Hepatocyte (in vitro differentiated cells): ENCODE data around the gene STIM2. TPM values are rescaled to one million over a fixed set of nuclear protein-coding genes. Genes with fewer than 3 reads are reported as not detected.

Experiments used
- DNase-seq: peaks from one replicate; pipeline ENCODE4 v3.0.0-alpha.2; 2016; ENCODE audit warnings: low spot score
- H2AFZ ChIP-seq: fragments of 200-600 bp; sonication (generic); 2 replicates; pipeline ENCODE4 v1.6.0; 2016; ENCODE audit warnings: antibody characterized with exemption, mild to moderate bottlenecking
- H3K27ac ChIP-seq: fragments of 200-600 bp; sonication (generic); 2 replicates; pipeline ENCODE4 v1.5.1; 2016; ENCODE audit warnings: mild to moderate bottlenecking
- H3K27me3 ChIP-seq: fragments of 200-600 bp; sonication (generic); 2 replicates; pipeline ENCODE4 v1.6.1; 2016
- H3K36me3 ChIP-seq: fragments of 200-600 bp; sonication (generic); replicated peaks from 2 replicates; pipeline ENCODE4 v1.5.1; 2016; ENCODE audit warnings: low read depth; ENCODE audit not compliant: insufficient read depth
- H3K4me1 ChIP-seq: fragments of 200-600 bp; sonication (generic); 2 replicates; pipeline ENCODE4 v1.5.1; 2016; ENCODE audit warnings: mild to moderate bottlenecking, moderate library complexity; ENCODE audit not compliant: insufficient read depth
- H3K4me2 ChIP-seq: fragments of 200-600 bp; sonication (generic); 2 replicates; pipeline ENCODE4 v1.6.0; 2016
- H3K4me3 ChIP-seq: fragments of 200-600 bp; sonication (generic); 2 replicates; pipeline ENCODE4 v1.5.1; 2016; ENCODE audit warnings: mild to moderate bottlenecking
- H3K79me2 ChIP-seq: fragments of 200-600 bp; sonication (generic); 2 replicates; pipeline ENCODE4 v1.6.0; 2017; ENCODE audit warnings: mild to moderate bottlenecking
- H3K9me2 ChIP-seq: fragments of 200-600 bp; sonication (generic); replicated peaks from 2 replicates; pipeline ENCODE4 v1.6.0; 2017; ENCODE audit warnings: mild to moderate bottlenecking; ENCODE audit not compliant: insufficient read depth
- H3K9me3 ChIP-seq: fragments of 200-600 bp; sonication (generic); 2 replicates; pipeline ENCODE4 v1.5.1; 2016; ENCODE audit warnings: low read depth, mild to moderate bottlenecking
- H4K20me1 ChIP-seq: fragments of 200-600 bp; sonication (generic); 2 replicates; pipeline ENCODE4 v1.6.0; 2016; ENCODE audit warnings: mild to moderate bottlenecking; ENCODE audit not compliant: insufficient read depth, poor library complexity, severe bottlenecking
- CTCF ChIP-seq: fragments of 200-600 bp; sonication (generic); IDR thresholded peaks from 2 replicates; pipeline ENCODE4 v1.5.1; 2016; ENCODE audit warnings: antibody characterized with exemption, mild to moderate bottlenecking; ENCODE audit not compliant: poor library complexity
- EZH2 ChIP-seq: fragments of 200-600 bp; sonication (generic); IDR thresholded peaks from 2 replicates; pipeline ENCODE4 v1.6.1; 2016; ENCODE audit warnings: antibody characterized with exemption, mild to moderate bottlenecking, borderline replicate concordance
- EZH2phosphoT487 ChIP-seq: fragments of 200-600 bp; sonication (generic); IDR thresholded peaks from one replicate; pipeline ENCODE4 v1.6.1; 2018; ENCODE audit warnings: antibody characterized with exemption, mild to moderate bottlenecking, low read depth, moderate library complexity; ENCODE audit not compliant: unreplicated experiment, severe bottlenecking
- WGBS: methylation state at CpG from one replicate; pipeline ENCODE4 v1.1.6; 2016; ENCODE audit warnings: low lambda C conversion rate; ENCODE audit errors: missing lambda C conversion rate; 5-methylcytosine and 5-hydroxymethylcytosine counted together
- polyA plus RNA-seq: library from polyadenylated mRNA; unstranded; fragments of >200 nt; fragmentation: Nextera tagmentation; extraction: Ambion mirVana; gene quantifications from 2 replicates; pipeline ENCODE4 v1.2.1, GENCODE V29; 2016
- total RNA-seq: library from RNA; depleted of rRNA; stranded (reverse); fragments of >200 nt; gene quantifications from 2 replicates; pipeline ENCODE4 v1.2.3, GENCODE V29; 2014

STIM2 gene
- total and polyA plus RNA-seq, 2 experiments from 2014 or later, result 13.2 to 17.0 TPM

- Histone ChIP-seq H3K27me3 (no peaks in the 10 kb centered on the region), H3K36me3 (no peaks in the 10 kb centered on the region), H3K9me3 (no peaks in the 10 kb centered on the region), H3K79me2 (peaks cover 28% of the 10 kb centered on the region), H2AFZ (peak overlapping the region; percentile 75), H3K27ac (peak overlapping the region; percentile 78), H3K4me3 (peak overlapping the region; percentile 65), H3K9me2 (no peaks in the 10 kb centered on the region), H3K4me1 (peaks cover 27% of the 10 kb centered on the region), H3K4me2 (peak overlapping the region; percentile 99), H4K20me1 (peaks cover 4% of the 10 kb centered on the region)
- no peak for DNase-seq
- 26% methylated on average over 5 of the region's 5 CpGs for WGBS
- TF ChIP-seq EZH2 (no peak), EZH2phosphoT487 (no peak), CTCF (no peak)
Observed at GRCh38 chr4:26859762-26860156, 882 bp upstream of the STIM2 start.

GRCh38 chr4:26860922-26861433 is 337 bp downstream of the STIM2 start:
- TF ChIP-seq EZH2 (no peak), EZH2phosphoT487 (no peak), CTCF (no peak)
- Histone ChIP-seq H3K4me1 (peaks cover 27% of the 10 kb centered on the region), H3K27ac (peak overlapping the region; percentile 85), H4K20me1 (peaks cover 4% of the 10 kb centered on the region), H3K4me2 (peak overlapping the region; percentile 90), H3K9me2 (no peaks in the 10 kb centered on the region), H3K27me3 (no peaks in the 10 kb centered on the region), H3K9me3 (no peaks in the 10 kb centered on the region), H2AFZ (peak overlapping the region; percentile 73), H3K4me3 (peak overlapping the region; percentile 82), H3K36me3 (no peaks in the 10 kb centered on the region), H3K79me2 (peaks cover 41% of the 10 kb centered on the region)
- WGBS, result 2% methylated on average over 35 of the region's 70 CpGs
- peak; percentile 77 for DNase-seq

- WGBS, result under 1% methylated on average over 36 of the region's 36 CpGs
- Histone ChIP-seq H2AFZ (peak overlapping the region; percentile 73), H3K79me2 (peaks cover 47% of the 10 kb centered on the region)
Observed at GRCh38 chr4:26861434-26862186, 969 bp downstream of the STIM2 start.

More at GRCh38 chr4:26861434-26862186, 969 bp downstream of the STIM2 start:
- H3K36me3 ChIP-seq, result no peaks in the 10 kb centered on the region
- DNase-seq, result peak; percentile 74
- no peaks in the 10 kb centered on the region for H3K27me3 ChIP-seq
- H4K20me1 ChIP-seq, result peaks cover 4% of the 10 kb centered on the region
- H3K4me3 ChIP-seq, result peak overlapping the region; percentile 82
- TF ChIP-seq CTCF, result no peak
- H3K4me2 ChIP-seq, result peak overlapping the region; percentile 90
- H3K9me2 ChIP-seq, result no peaks in the 10 kb centered on the region
- peaks cover 27% of the 10 kb centered on the region for H3K4me1 ChIP-seq
- peak overlapping the region; percentile 85 for H3K27ac ChIP-seq
- H3K9me3 ChIP-seq, result no peaks in the 10 kb centered on the region
